HG03139 (cell line): ENCODE measurements around the gene ANKFY1.

ENCODE experiments used
- ATAC-seq: cut with Tn5 transposase; IDR thresholded peaks from one replicate; pipeline ENCODE4 v1.9.1; 2021; ENCODE audit not compliant: unreplicated experiment

Gene ANKFY1

GRCh38 chr17:4182043-4182442 is 81.7 kb downstream of the ANKFY1 start:
- no peak for ATAC-seq

- ATAC-seq, result no peak
Measured at GRCh38 chr17:4180791-4181190, 83.0 kb downstream of the ANKFY1 start.

- no peak for ATAC-seq
Measured at GRCh38 chr17:4179071-4179470, 84.7 kb downstream of the ANKFY1 start.

GRCh38 chr17:4178651-4179050 is 85.1 kb downstream of the ANKFY1 start:
- ATAC-seq, result no peak

GRCh38 chr17:4177806-4178205 is 86.0 kb downstream of the ANKFY1 start:
- ATAC-seq, result no peak

- no peak for ATAC-seq
Measured at GRCh38 chr17:4176808-4177472, 86.8 kb downstream of the ANKFY1 start.

GRCh38 chr17:4175921-4176807 is 87.6 kb downstream of the ANKFY1 start:
- no peak for ATAC-seq

GRCh38 chr17:4174556-4174955 is 89.2 kb downstream of the ANKFY1 start:
- ATAC-seq, result no peak

GRCh38 chr17:4173781-4174180 is 90.0 kb downstream of the ANKFY1 start:
- ATAC-seq, result no peak

GRCh38 chr17:4172356-4172755 is 91.4 kb downstream of the ANKFY1 start:
- ATAC-seq, result no peak

- no peak for ATAC-seq
Measured at GRCh38 chr17:4170639-4171280, 93.0 kb downstream of the ANKFY1 start.

- ATAC-seq, result no peak
Measured at GRCh38 chr17:4167786-4168185, 96.0 kb downstream of the ANKFY1 start.

- no peak for ATAC-seq
Measured at GRCh38 chr17:4166419-4166818, 97.4 kb downstream of the ANKFY1 start.

- ATAC-seq, result no peak
Measured at GRCh38 chr17:4165301-4166010, 98.3 kb downstream of the ANKFY1 start.

GRCh38 chr17:4163951-4164350 is 99.8 kb downstream of the ANKFY1 start:
- no peak for ATAC-seq

GRCh38 chr17:4162775-4163466 is 100.9 kb downstream of the ANKFY1 start:
- ATAC-seq, result no peak

- ATAC-seq, result no peak
Measured at GRCh38 chr17:4162321-4162720, 101.5 kb downstream of the ANKFY1 start.

- no peak for ATAC-seq
Measured at GRCh38 chr17:4161967-4162305, 101.8 kb downstream of the ANKFY1 start.

GRCh38 chr17:4161192-4161966 is 102.4 kb downstream of the ANKFY1 start:
- ATAC-seq, result no peak

GRCh38 chr17:4160294-4160859 is 103.4 kb downstream of the ANKFY1 start:
- no peak for ATAC-seq
